NCI-H69 (cell line): Measurements from ENCODE around the gene GARS1.
"Not testable (repeated sequence)": the region's sequence is repeated elsewhere in the genome, so short reads cannot be mapped to it uniquely, and the experiment has no call there.

Experiments
- DNase-seq: peaks from one replicate; lab custom pipeline; 2025; lab: John Stamatoyannopoulos, UW

Gene GARS1

GRCh38 chr7:30572212-30572841 is 22.4 kb upstream of the GARS1 start:
- no peak for DNase-seq

DNA sequence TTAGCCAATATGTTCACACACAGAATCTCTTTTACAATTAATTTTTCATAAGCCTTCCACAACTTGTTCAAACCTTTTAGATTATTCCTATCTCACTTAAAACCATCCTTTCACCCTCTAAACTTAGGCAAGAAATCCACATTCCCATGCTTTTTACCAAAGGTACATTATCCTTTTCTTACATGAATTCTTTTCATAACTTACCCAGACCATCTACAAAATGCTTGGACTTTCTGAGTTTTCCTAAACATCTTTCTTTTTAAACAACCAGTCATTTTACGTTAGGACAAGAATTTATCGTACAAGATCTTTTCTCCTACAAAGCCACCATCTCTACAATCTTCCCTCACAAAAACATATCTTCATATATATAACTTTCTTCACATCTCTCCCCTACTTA is 18.8 kb upstream of the GARS1 start:
- no peak for DNase-seq

GRCh38 chr7:30583181-30583580 is 11.5 kb upstream of the GARS1 start:
- DNase-seq = no peak

DNA sequence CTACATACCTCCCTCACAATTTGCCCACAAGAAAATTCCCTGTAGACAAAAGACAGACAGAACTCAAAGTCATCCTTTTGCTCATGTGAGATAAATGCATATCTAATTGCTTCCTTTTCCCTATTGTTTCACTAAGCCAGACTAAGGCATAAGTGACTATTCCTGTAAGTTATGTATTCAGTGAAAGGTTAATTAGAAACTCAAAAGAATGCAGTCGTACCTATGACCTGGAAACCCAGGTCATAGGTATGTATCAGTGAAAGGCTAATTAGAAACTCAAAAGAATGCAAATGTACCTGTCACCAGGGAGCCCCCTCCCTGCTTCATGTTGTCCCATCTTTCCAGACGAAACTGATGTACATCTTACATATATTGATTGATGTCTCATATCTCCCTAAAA is 10.3 kb upstream of the GARS1 start:
- no peak for DNase-seq

- DNase-seq = no peak
Observed at GRCh38 chr7:30584965-30585364, 9.7 kb upstream of the GARS1 start.

- DNase-seq = no peak
Observed at GRCh38 chr7:30585675-30586074, 9.0 kb upstream of the GARS1 start.

DNA sequence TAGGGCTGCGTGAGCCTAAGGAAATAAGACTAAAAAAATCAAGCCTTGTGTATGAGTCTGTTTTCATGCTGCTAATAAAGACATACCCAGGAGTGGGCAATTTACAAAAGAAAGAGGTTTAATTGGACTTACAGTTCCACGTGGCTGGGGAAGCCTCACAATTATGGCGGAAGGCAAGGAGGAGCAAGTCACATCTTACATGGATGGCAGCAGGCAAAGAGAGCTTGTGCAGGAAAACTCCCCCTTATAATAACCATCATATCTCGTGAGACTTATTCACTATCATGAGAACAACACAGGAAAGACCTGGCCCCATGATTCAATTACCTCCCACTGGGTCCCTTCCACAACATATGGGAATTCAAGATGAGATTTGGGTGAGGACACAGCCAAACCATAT is 7.1 kb upstream of the GARS1 start:
- not testable (repeated sequence) for DNase-seq

- no peak for DNase-seq
Observed at GRCh38 chr7:30589111-30589510, 5.6 kb upstream of the GARS1 start.

DNA sequence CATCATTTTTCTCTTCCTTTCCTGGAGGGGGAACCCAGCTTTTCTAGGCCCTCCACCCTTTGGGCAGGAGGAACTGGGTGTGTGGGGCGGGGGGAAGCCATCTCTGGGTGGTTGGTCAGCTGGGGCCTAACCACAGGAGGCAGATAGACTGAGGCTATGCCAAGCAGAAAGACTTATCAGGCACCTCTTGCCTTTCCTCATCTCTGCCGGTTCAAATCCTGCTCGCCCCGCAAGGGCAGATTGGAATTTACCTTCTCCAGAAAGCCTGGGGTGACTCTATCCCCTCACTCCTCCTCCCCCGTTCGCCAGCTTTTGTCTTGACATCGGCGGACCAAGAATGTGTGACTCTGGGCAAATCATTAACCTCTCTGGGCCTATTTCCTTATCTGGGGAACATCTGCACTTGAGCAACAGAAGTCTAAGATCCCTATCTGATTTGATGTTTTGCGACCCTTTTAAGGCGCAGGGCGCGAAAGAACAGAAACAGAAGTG is 584 bp upstream of the GARS1 start:
- peak; percentile 80 for DNase-seq

DNA sequence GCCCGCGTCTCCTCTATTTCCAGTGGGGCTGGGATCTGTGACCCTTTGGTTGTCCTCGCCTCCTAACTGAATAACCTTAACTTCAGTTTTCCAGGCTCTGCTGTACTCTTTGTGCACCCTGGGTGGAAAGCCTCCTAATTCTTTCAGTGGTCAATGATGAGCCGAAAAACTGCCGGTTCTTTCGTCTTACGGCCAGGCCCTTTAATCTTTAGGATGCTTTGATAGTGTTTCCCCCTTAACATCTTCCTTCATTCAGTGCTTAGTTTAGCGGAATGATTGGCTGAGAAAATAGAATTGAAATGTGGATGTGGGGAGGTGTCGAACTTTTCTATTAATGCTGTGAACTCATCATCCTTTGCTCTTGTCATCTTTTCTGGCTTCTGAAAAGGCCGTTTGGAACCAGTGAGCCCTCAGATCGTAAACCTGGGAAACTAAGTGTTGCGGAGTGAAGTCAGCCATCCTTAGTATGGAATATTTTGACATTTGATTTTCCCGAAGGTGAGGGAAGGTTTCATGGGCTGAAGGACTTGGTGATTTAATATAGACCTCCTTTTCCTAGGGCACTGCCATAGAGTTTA is 847 bp downstream of the GARS1 start:
- DNase-seq = peak; percentile 66

GRCh38 chr7:30596014-30596641 is 1.4 kb downstream of the GARS1 start:
- peak; percentile 80 for DNase-seq

GRCh38 chr7:30596721-30597120 is 2.0 kb downstream of the GARS1 start:
- no peak for DNase-seq

DNA sequence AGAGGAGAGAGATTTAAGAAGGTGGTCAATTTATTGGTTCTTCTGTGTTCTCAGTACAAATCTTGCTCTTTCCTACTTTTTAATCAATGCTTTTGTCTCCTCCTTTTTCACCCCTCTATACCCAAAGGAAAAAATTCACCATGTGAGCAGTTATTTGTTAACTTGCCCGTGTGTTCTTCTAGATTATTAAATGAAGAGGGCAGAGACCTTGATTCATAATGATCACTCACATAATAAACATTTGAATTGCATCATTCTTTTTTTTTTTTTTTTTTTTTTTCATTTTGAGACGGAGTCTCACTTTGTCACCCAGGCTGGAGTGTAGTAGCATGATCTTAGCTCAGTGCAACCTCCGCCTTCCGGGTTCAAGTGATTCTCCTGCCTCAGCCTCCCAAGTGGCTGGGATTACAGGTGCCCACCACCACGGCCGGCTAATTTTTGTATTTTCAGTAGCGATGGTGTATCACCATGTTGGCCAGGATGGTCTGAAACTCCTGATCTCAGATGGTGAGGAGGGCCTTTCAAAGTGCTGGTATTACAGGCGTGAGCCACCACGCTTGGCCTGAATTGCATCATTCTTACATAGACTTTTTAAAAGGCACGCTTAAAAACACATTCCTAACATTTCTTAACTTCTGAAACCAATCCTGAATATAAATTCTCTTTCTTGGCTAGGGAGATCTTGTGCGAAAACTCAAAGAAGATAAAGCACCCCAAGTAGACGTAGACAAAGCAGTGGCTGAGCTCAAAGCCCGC is 3.6 kb downstream of the GARS1 start:
- DNase-seq = no peak

- peak; percentile 55 for DNase-seq
Observed at GRCh38 chr7:30604901-30605300, 10.2 kb downstream of the GARS1 start.

DNA sequence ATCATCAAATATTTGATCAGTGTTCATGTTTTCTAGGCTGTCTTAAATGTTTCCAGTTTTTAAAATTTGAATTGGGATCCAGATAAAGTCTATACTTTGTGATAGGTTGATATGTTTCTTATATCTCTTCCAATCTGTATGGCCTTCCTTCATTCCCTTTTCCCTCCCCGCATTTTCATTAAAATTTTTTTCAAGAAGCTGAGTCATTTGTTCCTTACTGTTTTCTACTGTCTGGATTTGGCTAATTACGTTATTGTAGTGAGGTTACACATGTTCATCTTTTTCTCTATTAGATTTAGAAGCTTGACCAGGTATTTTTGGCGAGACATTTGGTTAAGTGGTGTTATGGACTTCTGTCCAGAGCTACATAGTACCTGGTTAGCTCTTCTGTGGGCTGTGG is 11.2 kb downstream of the GARS1 start:
- DNase-seq = no peak

GRCh38 chr7:30612658-30613265 is 18.1 kb downstream of the GARS1 start:
- no peak for DNase-seq

DNA sequence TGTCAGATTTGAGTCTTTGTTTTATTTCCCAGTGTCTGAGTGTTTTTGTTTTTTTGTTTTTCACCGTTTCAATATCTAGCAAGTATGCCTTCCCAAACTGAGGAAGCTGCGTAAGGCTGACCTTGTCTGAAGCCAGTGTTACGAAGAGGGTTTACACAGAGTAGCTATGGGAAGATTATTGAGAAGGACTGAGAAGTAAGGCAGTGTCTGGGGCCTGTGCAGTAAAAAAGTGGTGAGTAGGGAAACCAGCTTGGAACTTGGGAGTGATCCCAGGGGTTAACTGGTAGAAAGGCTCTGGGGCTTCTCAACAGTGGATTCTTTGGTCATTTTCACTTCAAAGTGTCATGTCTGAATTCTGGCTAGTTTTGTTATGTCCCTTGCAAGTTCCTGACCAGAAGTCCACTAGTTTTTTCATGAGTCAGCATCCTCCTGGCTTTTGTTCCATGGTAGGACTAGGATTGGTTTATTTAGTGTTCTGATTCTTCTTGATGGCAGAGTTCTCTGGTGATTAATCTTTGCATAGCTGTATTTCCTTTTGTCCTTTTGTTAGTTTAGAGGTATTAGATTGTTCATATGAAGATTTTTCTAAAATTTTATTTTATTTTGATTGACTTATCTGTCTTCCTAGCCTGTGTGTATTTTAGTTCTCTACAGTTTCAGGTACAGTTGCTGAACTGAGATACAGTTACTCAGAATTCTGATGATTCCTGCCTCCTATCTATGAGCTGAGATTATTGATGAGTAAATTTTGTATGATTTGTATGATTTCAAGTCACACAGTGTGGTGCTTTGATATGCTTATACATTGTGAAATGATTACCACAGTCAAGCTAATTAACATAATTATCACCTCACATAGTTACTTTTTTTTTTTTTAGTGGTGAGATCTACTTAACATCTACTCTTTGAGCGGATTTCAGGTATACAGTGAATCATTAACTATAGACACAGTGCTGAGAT is 19.0 kb downstream of the GARS1 start:
- DNase-seq = no peak

DNA sequence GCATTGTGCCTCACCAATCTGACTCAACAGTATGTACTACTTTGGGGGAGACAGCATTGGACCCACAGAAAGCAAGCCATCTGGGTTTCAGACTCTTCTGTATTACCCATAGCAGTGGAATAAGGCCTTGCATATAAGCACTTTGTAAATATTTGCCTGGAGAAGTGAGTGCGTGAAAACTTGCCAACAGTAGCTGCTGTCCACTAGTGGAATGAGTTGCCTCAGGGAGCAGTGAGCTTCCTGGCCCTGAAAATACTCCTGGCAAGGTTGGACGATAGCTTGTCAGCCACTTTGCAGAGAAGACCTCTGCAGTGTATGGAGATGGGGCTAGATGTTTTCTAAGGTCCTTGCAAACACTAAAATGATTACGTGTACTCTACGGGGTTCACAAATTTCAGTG is 21.6 kb downstream of the GARS1 start:
- DNase-seq = peak; percentile 17

DNA sequence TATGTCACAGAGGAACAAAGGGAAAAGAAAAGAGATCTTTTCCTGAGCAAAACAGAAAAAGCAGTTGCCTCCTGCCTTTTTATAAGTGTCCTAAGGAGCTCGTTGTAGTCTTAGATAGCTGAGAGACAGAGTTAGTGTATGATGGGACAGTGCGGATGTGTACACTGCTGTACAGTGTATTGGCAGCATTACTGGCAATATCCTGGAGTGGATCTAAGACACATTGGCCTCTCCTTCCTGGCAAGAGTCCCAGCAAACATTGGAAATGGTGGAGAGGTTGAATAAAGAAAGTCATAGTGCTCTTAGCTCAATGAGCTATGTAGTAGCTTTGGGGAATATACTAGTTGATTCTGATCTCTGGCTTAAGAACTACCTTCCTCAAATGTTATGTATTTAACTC is 22.7 kb downstream of the GARS1 start:
- no peak for DNase-seq

GRCh38 chr7:30618080-30618676 is 23.5 kb downstream of the GARS1 start:
- no peak for DNase-seq

- no peak for DNase-seq
Observed at GRCh38 chr7:30618961-30619360, 24.3 kb downstream of the GARS1 start.
